Left lung (tissue), 14 donors: ENCODE results near the gene BCL2L2. TPM values are rescaled to one million over a fixed set of nuclear protein-coding genes. Genes with fewer than 3 reads are reported as not detected.
A peak's percentile ranks its signal among the peaks of the same experiment; 100 is the strongest.
"Not testable (repeated sequence)": the region's sequence is repeated elsewhere in the genome, so short reads cannot be mapped to it uniquely, and the experiment has no call there.

Experiments used
- ATAC-seq: fragments of 200-7000 bp; cut with Tn5 transposase; one replicate; pipeline ENCODE4 v1.9.1; 2020; ENCODE audit warnings: moderate library complexity
- DNase-seq, 4 donors: peaks; one replicate each; pipeline ENCODE4 v3.0.0-alpha.2; 2013 to 2020
- H3K27ac ChIP-seq, 2 donors: fragments of 200-600 bp; sonication (generic) in 1 of 2; one replicate each; pipeline versions ENCODE4 v1.5.0 to v1.8.0; 2020 to 2021
- H3K27me3 ChIP-seq, 2 donors: fragments of 200-600 bp; sonication (generic) in 1 of 2; one replicate each; pipeline versions ENCODE4 v1.5.0 to v1.8.0; 2020 to 2021
- H3K36me3 ChIP-seq, 2 donors: fragments of 200-600 bp; sonication (generic) in 1 of 2; one replicate each; pipeline versions ENCODE4 v1.5.0 to v1.8.0; 2020 to 2021
- H3K4me1 ChIP-seq, 2 donors: fragments of 200-600 bp; one replicate each; pipeline ENCODE4 v1.8.0; 2021
- H3K4me3 ChIP-seq, 2 donors: fragments of 200-600 bp; sonication (generic) in 1 of 2; one replicate each; pipeline versions ENCODE4 v1.5.0 to v1.8.0; 2020 to 2021; ENCODE audit warnings: mild to moderate bottlenecking in 1 of 2
- H3K9me3 ChIP-seq, 2 donors: fragments of 200-600 bp; sonication (generic) in 1 of 2; one replicate each; pipeline versions ENCODE4 v1.5.0 to v1.8.0; 2020 to 2021
- CTCF ChIP-seq, 2 donors: fragments of 200-600 bp; sonication (generic) in 1 of 2; IDR thresholded peaks; one replicate each; pipeline versions ENCODE4 v1.5.0 to v1.8.0; 2021; ENCODE audit warnings: antibody characterized with exemption in 2 of 2
- intact Hi-C, 2 donors: fragments of 100-400 bp; cut with DNase I; formaldehyde crosslinking; loops; one replicate each; pipeline versions ENCODE4 v1.11.2 to v1.14.2; 2022
- long read RNA-seq, 12 donors: library from polyadenylated mRNA in 2 of 12; unstranded in 2 of 12; transcript quantifications; one replicate each; pipeline ENCODE4 v2.0.0 and lab custom pipeline, GENCODE V29; 2019 to 2026
- polyA plus RNA-seq, 6 donors: library from polyadenylated mRNA; unstranded; fragments of 120-200 nt; gene quantifications; one replicate each; pipeline ENCODE4 v1.2.1, GENCODE V29; 2013; ENCODE audit not compliant: insufficient read length in 6 of 6
- total RNA-seq, 2 donors: library from RNA; stranded (reverse); fragmentation: NEBNext Ultra II Directional; extraction: Animal tissue kit (Norgen Biotek cat#: 25700); gene quantifications; one replicate each; pipeline ENCODE4 v1.2.1, GENCODE V29; 2021
- donor health status: DM: no; HTN: yes; CAD: no.
- donor health status: DM: no; HTN: no; CAD: no.

The BCL2L2 gene
- total RNA-seq (10 to 100 TPM; 37.1 to 49.9 TPM), polyA plus RNA-seq (10 to 100 TPM; 39.2 to 41.5 (median 40.4) TPM)
- long read RNA-seq, donor 1, partial matches to known transcripts = 19 of 21 reads
- long read RNA-seq, donor 1, other reads (novel, unspliced or antisense) = 0 of 21 reads
- long read RNA-seq, donor 2, partial matches to known transcripts = 0 of 2 reads
- long read RNA-seq, donor 2, other reads (novel, unspliced or antisense) = 0 of 2 reads
- long read RNA-seq, donor 3, partial matches to known transcripts = 0 of 3 reads
- long read RNA-seq, donor 3, other reads (novel, unspliced or antisense) = 0 of 3 reads
- long read RNA-seq, donor 4, partial matches to known transcripts = 0 of 3 reads
- long read RNA-seq, donor 4, other reads (novel, unspliced or antisense) = 1 of 3 reads
- long read RNA-seq, donor 5, partial matches to known transcripts = 0 of 2 reads
- long read RNA-seq, donor 5, other reads (novel, unspliced or antisense) = 0 of 2 reads
- long read RNA-seq, donor 6, partial matches to known transcripts = 0 of 3 reads
- long read RNA-seq, donor 6, other reads (novel, unspliced or antisense) = 0 of 3 reads
- long read RNA-seq, donor 7, partial matches to known transcripts = 0 of 3 reads
- long read RNA-seq, donor 7, other reads (novel, unspliced or antisense) = 0 of 3 reads
- long read RNA-seq, donor 8, partial matches to known transcripts = 0 of 3 reads
- long read RNA-seq, donor 8, other reads (novel, unspliced or antisense) = 0 of 3 reads
- long read RNA-seq, donor 9 = 0 reads
- long read RNA-seq, donor 10 = 0 reads
- long read RNA-seq, donor 11, partial matches to known transcripts = 0 of 3 reads
- long read RNA-seq, donor 11, other reads (novel, unspliced or antisense) = 0 of 3 reads
- long read RNA-seq, donor 12, partial matches to known transcripts = 0 of 2 reads
- long read RNA-seq, donor 12, other reads (novel, unspliced or antisense) = 0 of 2 reads

GRCh38 chr14:23306412-23307145 is at the start of gene BCL2L2:
BCL2L2 (plus strand) TSS chr14:23306833; CDS start chr14:23307768, 935 bp downstream.
- intact Hi-C loops = no loop called here

GRCh38 chr14:23258256-23258655 is 48.4 kb upstream of the BCL2L2 start:
- Histone ChIP-seq H3K36me3 (no peaks in the 10 kb centered on the region), H3K27ac (no peak overlapping the region), H3K4me1 (no peaks in the 10 kb centered on the region), H3K4me3 (no peak overlapping the region), H3K27me3 (peaks cover 0 to 8% of the 10 kb centered on the region in 2 donors), H3K9me3 (no peaks in the 10 kb centered on the region)
- peak in 1 of 4 donors; percentile 27 for DNase-seq
- intact Hi-C loops = no loop called here
- no peak for ATAC-seq
- TF ChIP-seq CTCF (IDR thresholded peaks at IDR 0.05) = no peak

More at GRCh38 chr14:23306412-23307145, at the start of gene BCL2L2:
- peaks cover 25 to 41% of the 10 kb centered on the region in 2 donors for H3K4me1 ChIP-seq
- no peaks in the 10 kb centered on the region for H3K27me3 ChIP-seq
- H3K9me3 ChIP-seq = no peaks in the 10 kb centered on the region
- peak within 1 kb of the TSS; percentile 78 to 84 for H3K27ac ChIP-seq
- peaks cover 0 to 25% of the 10 kb centered on the region in 2 donors for H3K36me3 ChIP-seq
- ATAC-seq (peak; percentile 77), DNase-seq (peak; percentile 90 to 94 (median 92))
- peak within 1 kb of the TSS; percentile 82 to 85 for H3K4me3 ChIP-seq
- TF ChIP-seq CTCF (IDR thresholded peaks at IDR 0.05) = no peak

DNA sequence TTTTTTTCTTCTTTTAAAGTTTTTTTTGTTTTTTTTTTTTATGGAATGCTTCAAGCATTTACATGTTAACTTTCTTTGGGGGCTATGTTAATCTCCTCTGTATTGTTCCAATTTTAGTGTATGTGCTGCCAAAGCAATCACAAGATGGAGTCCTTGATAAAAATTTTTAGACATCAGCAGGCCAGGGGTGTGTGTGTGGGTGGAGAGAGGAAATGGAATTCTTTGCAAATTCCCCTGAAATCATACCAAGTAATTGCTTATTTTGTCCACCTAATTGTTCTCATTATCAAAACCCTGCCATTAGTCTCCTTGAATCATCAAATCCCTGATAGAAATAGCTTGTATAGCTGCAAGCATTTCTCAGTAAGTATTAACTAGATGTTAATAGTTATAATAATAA is 47.2 kb upstream of the BCL2L2 start:
- Histone ChIP-seq H3K27me3 (peaks cover 0 to 14% of the 10 kb centered on the region in 2 donors), H3K27ac (no peak overlapping the region), H3K36me3 (no peaks in the 10 kb centered on the region), H3K9me3 (no peaks in the 10 kb centered on the region), H3K4me3 (no peak overlapping the region), H3K4me1 (no peaks in the 10 kb centered on the region)
- TF ChIP-seq CTCF (IDR thresholded peaks at IDR 0.05) = no peak
- DNase-seq (no peak), ATAC-seq (no peak)
- intact Hi-C loops = no loop called here

- H3K4me3 ChIP-seq, H3K36me3 ChIP-seq, H3K4me1 ChIP-seq, H3K27ac ChIP-seq, H3K9me3 ChIP-seq, ATAC-seq, intact Hi-C loops, DNase-seq: not testable (repeated sequence)
- peaks cover 0 to 14% of the 10 kb centered on the region in 2 donors for H3K27me3 ChIP-seq
These were observed 45.8 kb upstream of the BCL2L2 start for GRCh38 chr14:23260849-23261248.

DNA sequence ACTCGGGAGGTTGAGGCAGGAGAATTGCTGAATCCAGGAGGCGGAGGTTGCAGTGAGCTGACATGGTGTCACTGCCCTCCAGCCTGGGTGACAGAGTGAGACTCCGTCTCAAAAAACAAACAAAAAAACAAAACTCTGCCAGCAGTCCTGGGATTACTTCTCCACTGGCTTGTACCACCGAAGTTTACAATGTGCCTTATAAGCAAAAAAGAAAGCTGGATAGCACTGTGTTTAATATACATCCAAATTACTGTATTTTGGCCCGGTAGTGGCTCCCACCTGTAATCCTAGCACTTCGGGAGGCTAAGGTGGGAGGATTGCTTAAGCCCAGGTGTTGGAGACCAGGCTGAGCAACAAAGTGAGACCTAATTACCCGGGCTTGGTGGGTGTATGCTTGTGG is 37.4 kb upstream of the BCL2L2 start:
- DNase-seq = no peak
- H3K27ac ChIP-seq = no peak overlapping the region
- H3K36me3 ChIP-seq = no peaks in the 10 kb centered on the region
- intact Hi-C loops = no loop called here
- H3K27me3 ChIP-seq = no peaks in the 10 kb centered on the region
- no peak for ATAC-seq
- H3K9me3 ChIP-seq = no peaks in the 10 kb centered on the region
- H3K4me1 ChIP-seq = no peaks in the 10 kb centered on the region
- H3K4me3 ChIP-seq = no peak overlapping the region
- no peak for TF ChIP-seq CTCF (IDR thresholded peaks at IDR 0.05)
